Transverse colon (tissue), 3 donors: ENCODE results near the gene PCF11.

Experiments
- EP300 ChIP-seq: sonication (generic); formaldehyde crosslinking; IDR thresholded peaks from one replicate; pipeline ENCODE4 v1.6.1; 2017; ENCODE audit warnings: antibody characterized with exemption, low read depth
- POLR2A ChIP-seq: fragments of 450-650 bp; IDR thresholded peaks from one replicate; pipeline ENCODE4 v1.6.1; 2016; ENCODE audit warnings: antibody characterized with exemption, mild to moderate bottlenecking, moderate library complexity
- TF ChIP-seq, protein P1 (sequence below), 5 experiments: fragments of 200-600 bp in 3 of 5; fragments of 450-650 bp in 2 of 5; sonication (generic) in 3 of 5; IDR thresholded peaks; 1 replicate in 2 of 5; 2 replicates in 3 of 5; pipeline ENCODE4 v1.5.1; 2016 to 2017; ENCODE audit warnings: antibody characterized with exemption in 5 of 5, inconsistent platforms in 3 of 5, mild to moderate bottlenecking in 2 of 5, moderate library complexity in 1 of 5

DNA sequence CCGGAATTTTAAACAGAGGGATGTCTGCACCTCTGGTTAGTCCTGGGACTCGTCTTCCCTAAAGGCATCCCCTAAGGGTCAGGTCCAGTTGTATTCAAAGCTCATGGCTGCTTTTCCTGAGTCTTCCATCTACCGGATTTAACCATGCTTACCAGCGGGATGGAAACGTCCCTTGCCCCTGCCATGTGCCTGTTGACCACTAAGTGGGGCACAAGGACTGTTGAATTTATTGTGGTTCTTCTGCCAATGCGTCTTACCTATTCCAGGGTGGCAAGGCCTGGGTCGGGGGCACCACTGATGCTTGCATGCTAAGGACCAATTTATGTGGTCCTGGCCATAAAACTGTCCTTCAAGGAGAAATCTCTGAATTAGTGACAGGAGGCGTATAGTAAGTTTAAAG is 62.2 kb downstream of the PCF11 start:
- no peak for TF ChIP-seq POLR2A
- TF ChIP-seq, protein P1, sequence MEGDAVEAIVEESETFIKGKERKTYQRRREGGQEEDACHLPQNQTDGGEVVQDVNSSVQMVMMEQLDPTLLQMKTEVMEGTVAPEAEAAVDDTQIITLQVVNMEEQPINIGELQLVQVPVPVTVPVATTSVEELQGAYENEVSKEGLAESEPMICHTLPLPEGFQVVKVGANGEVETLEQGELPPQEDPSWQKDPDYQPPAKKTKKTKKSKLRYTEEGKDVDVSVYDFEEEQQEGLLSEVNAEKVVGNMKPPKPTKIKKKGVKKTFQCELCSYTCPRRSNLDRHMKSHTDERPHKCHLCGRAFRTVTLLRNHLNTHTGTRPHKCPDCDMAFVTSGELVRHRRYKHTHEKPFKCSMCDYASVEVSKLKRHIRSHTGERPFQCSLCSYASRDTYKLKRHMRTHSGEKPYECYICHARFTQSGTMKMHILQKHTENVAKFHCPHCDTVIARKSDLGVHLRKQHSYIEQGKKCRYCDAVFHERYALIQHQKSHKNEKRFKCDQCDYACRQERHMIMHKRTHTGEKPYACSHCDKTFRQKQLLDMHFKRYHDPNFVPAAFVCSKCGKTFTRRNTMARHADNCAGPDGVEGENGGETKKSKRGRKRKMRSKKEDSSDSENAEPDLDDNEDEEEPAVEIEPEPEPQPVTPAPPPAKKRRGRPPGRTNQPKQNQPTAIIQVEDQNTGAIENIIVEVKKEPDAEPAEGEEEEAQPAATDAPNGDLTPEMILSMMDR (IDR thresholded peaks at IDR 0.05): no peak
- TF ChIP-seq EP300: no peak
